Osteocyte (in vitro differentiated cells): Measurements from ENCODE around the gene IRF6. TPM values are rescaled to one million over a fixed set of nuclear protein-coding genes. Genes with fewer than 3 reads are reported as not detected.

Experiments
- DNase-seq: peaks from one replicate; pipeline ENCODE4 v3.0.0; 2021; ENCODE audit warnings: mixed read lengths; ENCODE audit not compliant: unreplicated experiment; ENCODE audit errors: extremely low spot score
- H3K27ac Mint-ChIP-seq: one replicate; pipeline ENCODE4 v1.8.0; 2021; ENCODE audit warnings: mild to moderate bottlenecking, mixed read lengths; ENCODE audit not compliant: unreplicated experiment
- H3K27me3 Mint-ChIP-seq: one replicate; pipeline ENCODE4 v1.8.0; 2021; ENCODE audit warnings: mixed read lengths; ENCODE audit not compliant: unreplicated experiment
- H3K36me3 Mint-ChIP-seq: one replicate; pipeline ENCODE4 v1.8.0; 2021; ENCODE audit warnings: mixed read lengths; ENCODE audit not compliant: unreplicated experiment
- H3K4me1 Mint-ChIP-seq: one replicate; pipeline ENCODE4 v1.8.0; 2021; ENCODE audit warnings: mixed read lengths; ENCODE audit not compliant: unreplicated experiment
- H3K4me3 Mint-ChIP-seq: one replicate; pipeline ENCODE4 v1.8.0; 2021; ENCODE audit warnings: mild to moderate bottlenecking, moderate library complexity, mixed read lengths; ENCODE audit not compliant: unreplicated experiment
- H3K9me3 Mint-ChIP-seq: one replicate; pipeline ENCODE4 v1.8.0; 2021; ENCODE audit warnings: mixed read lengths; ENCODE audit not compliant: unreplicated experiment
- CTCF ChIP-seq: fragments of 200-600 bp; sonication (generic); IDR thresholded peaks from 2 replicates; pipeline ENCODE4 v1.5.0; 2021; ENCODE audit warnings: antibody characterized with exemption, mild to moderate bottlenecking, moderate library complexity
- total RNA-seq: library from RNA; stranded (reverse); gene quantifications from 2 replicates; pipeline ENCODE4 v1.2.1, GENCODE V29; 2021

Gene IRF6
- total RNA-seq, 1 donor from 2014 or later = not detected

- no peak overlapping the region for H3K4me3 Mint-ChIP-seq
- no peak for DNase-seq
- peak overlapping the region; percentile 4 for H3K27ac Mint-ChIP-seq
- H3K36me3 Mint-ChIP-seq = peaks cover 33% of the 10 kb centered on the region
- no peaks in the 10 kb centered on the region for H3K27me3 Mint-ChIP-seq
- peaks cover 8% of the 10 kb centered on the region for H3K4me1 Mint-ChIP-seq
- peak; percentile 63 for TF ChIP-seq CTCF
- H3K9me3 Mint-ChIP-seq = no peaks in the 10 kb centered on the region
These were observed 44.5 kb upstream of the IRF6 start for GRCh38 chr1:209850342-209850979.

GRCh38 chr1:209849388-209849787 lies 43.4 kb upstream of the IRF6 start:
- H3K4me3 Mint-ChIP-seq = no peak overlapping the region
- no peak overlapping the region for H3K27ac Mint-ChIP-seq
- H3K9me3 Mint-ChIP-seq = no peaks in the 10 kb centered on the region
- no peak for DNase-seq
- peaks cover 37% of the 10 kb centered on the region for H3K36me3 Mint-ChIP-seq
- H3K4me1 Mint-ChIP-seq = peaks cover 8% of the 10 kb centered on the region
- no peaks in the 10 kb centered on the region for H3K27me3 Mint-ChIP-seq
- TF ChIP-seq CTCF = no peak

GRCh38 chr1:209845408-209845725 lies 39.4 kb upstream of the IRF6 start:
- H3K4me1 Mint-ChIP-seq = peaks cover 18% of the 10 kb centered on the region
- no peak for TF ChIP-seq CTCF
- H3K9me3 Mint-ChIP-seq = no peaks in the 10 kb centered on the region
- H3K27ac Mint-ChIP-seq = no peak overlapping the region
- DNase-seq = no peak
- H3K36me3 Mint-ChIP-seq = peaks cover 48% of the 10 kb centered on the region
- H3K4me3 Mint-ChIP-seq = no peak overlapping the region
- H3K27me3 Mint-ChIP-seq = no peaks in the 10 kb centered on the region

GRCh38 chr1:209844695-209845407 lies 38.9 kb upstream of the IRF6 start:
- peaks cover 18% of the 10 kb centered on the region for H3K4me1 Mint-ChIP-seq
- no peak overlapping the region for H3K4me3 Mint-ChIP-seq
- DNase-seq = no peak
- H3K36me3 Mint-ChIP-seq = peaks cover 43% of the 10 kb centered on the region
- no peaks in the 10 kb centered on the region for H3K27me3 Mint-ChIP-seq
- TF ChIP-seq CTCF = no peak
- no peaks in the 10 kb centered on the region for H3K9me3 Mint-ChIP-seq
- no peak overlapping the region for H3K27ac Mint-ChIP-seq

- Mint-ChIP-seq H3K27ac (peak overlapping the region; percentile 90), H3K9me3 (no peaks in the 10 kb centered on the region), H3K27me3 (no peaks in the 10 kb centered on the region), H3K4me1 (peaks cover 35% of the 10 kb centered on the region), H3K4me3 (peak overlapping the region; percentile 14), H3K36me3 (peaks cover 58% of the 10 kb centered on the region)
- no peak for TF ChIP-seq CTCF
- DNase-seq = no peak
These were observed 34.7 kb upstream of the IRF6 start for GRCh38 chr1:209840611-209841010.
